ENCODE data around the gene EFHC1.

The EFHC1 gene

GRCh38 chr6:52538252-52538900, 118.2 kb downstream of the EFHC1 start:
- DNase-seq (ENCODE audit: low read depth, low spot score) = no peak

GRCh38 chr6:52538901-52539354, 118.8 kb downstream of the EFHC1 start:
- no peak for DNase-seq (ENCODE audit: low read depth, low spot score)

- no peak for DNase-seq (ENCODE audit: low read depth, low spot score)
Measured at GRCh38 chr6:52539607-52540006, 119.5 kb downstream of the EFHC1 start.

GRCh38 chr6:52540286-52540902, 120.3 kb downstream of the EFHC1 start:
- DNase-seq (ENCODE audit: low read depth, low spot score) = no peak

- no peak for DNase-seq (ENCODE audit: low read depth, low spot score)
Measured at GRCh38 chr6:52541135-52541534, 121.0 kb downstream of the EFHC1 start.

- DNase-seq (ENCODE audit: low read depth, low spot score) = no peak
Measured at GRCh38 chr6:52543262-52543661, 123.1 kb downstream of the EFHC1 start.

- DNase-seq (ENCODE audit: low read depth, low spot score) = no peak
Measured at GRCh38 chr6:52543729-52544601, 123.8 kb downstream of the EFHC1 start.

- no peak for DNase-seq (ENCODE audit: low read depth, low spot score)
Measured at GRCh38 chr6:52544602-52545405, 124.7 kb downstream of the EFHC1 start.

GRCh38 chr6:52545406-52546119, 125.4 kb downstream of the EFHC1 start:
- no peak for DNase-seq (ENCODE audit: low read depth, low spot score)

- no peak for DNase-seq (ENCODE audit: low read depth, low spot score)
Measured at GRCh38 chr6:52546192-52546591, 126.0 kb downstream of the EFHC1 start.

GRCh38 chr6:52546678-52547077, 126.5 kb downstream of the EFHC1 start:
- no peak for DNase-seq (ENCODE audit: low read depth, low spot score)

GRCh38 chr6:52547647-52548352, 127.7 kb downstream of the EFHC1 start:
- DNase-seq (ENCODE audit: low read depth, low spot score) = no peak

GRCh38 chr6:52548353-52548713, 128.2 kb downstream of the EFHC1 start:
- DNase-seq (ENCODE audit: low read depth, low spot score) = no peak

GRCh38 chr6:52548999-52549398, 128.9 kb downstream of the EFHC1 start:
- DNase-seq (ENCODE audit: low read depth, low spot score) = no peak

GRCh38 chr6:52549428-52549827, 129.3 kb downstream of the EFHC1 start:
- DNase-seq (ENCODE audit: low read depth, low spot score) = no peak

GRCh38 chr6:52550014-52550575, 130.0 kb downstream of the EFHC1 start:
- no peak for DNase-seq (ENCODE audit: low read depth, low spot score)

GRCh38 chr6:52550870-52551269, 130.7 kb downstream of the EFHC1 start:
- DNase-seq (ENCODE audit: low read depth, low spot score) = no peak

- DNase-seq (ENCODE audit: low read depth, low spot score) = no peak
Measured at GRCh38 chr6:52551483-52552277, 131.5 kb downstream of the EFHC1 start.

GRCh38 chr6:52552278-52552643, 132.1 kb downstream of the EFHC1 start:
- DNase-seq (ENCODE audit: low read depth, low spot score) = no peak

All from brain pericyte (primary cell).